ENCODE measurements around the gene HSPB9. TPM values are rescaled to one million over a fixed set of nuclear protein-coding genes. Genes with fewer than 3 reads are reported as not detected.
"Not testable (repeated sequence)": the region's sequence is repeated elsewhere in the genome, so short reads cannot be mapped to it uniquely, and the experiment has no call there.

Gene HSPB9
- total and polyA plus RNA-seq, 8 donors = 0.40 to 1.6 (median 0.69) TPM

DNA sequence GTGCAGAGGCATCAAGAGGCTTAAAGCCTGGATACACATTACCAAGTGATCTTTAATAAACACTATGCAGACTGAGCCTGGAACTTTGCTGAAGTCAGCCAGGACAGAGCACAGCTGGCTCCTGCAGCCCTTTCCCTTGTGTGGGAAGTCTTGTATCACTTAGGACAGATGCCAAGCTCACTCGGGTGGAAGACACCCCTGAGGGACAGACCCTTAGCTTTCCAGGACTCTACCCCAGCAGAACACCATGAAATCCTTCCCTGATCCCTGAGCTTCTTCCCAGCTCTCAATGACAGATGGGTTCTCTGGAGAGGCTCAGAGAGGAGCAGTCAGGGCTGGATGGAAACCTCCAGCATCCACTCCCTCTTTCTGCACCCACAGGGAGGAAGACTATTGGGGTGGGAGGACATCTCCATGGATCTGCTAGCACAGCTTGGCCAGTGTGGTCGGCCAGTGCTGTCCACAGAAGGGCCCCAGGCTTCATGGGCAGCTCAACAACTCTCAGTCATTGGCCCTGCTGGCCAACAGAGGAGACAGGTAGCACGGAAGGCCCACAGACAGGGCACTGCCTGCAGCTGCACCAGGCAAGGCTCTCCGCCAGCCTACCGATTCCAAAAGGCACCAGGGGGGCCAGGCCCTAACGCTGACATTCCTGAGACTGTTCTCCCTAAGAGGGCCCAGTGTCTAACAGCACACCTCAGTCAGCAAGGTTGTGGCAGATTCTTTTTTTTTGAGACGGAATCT is 16.3 kb downstream of the HSPB9 start:
- no peak for FAIRE-seq
- 36 to 50% methylated on average over 7 of the region's 7 CpGs for WGBS, 2 donors
- H3K27ac ChIP-seq = peak overlapping the region in 2 of 4 donors; percentile 4 to 33
- no peaks in the 10 kb centered on the region for H3K9me3 ChIP-seq
- H3K4me3 ChIP-seq = no peak overlapping the region
- no peak for ATAC-seq
- H3K4me1 ChIP-seq = peaks cover 36 to 46% (median 46%) of the 10 kb centered on the region in 3 donors
- no peaks in the 10 kb centered on the region for H3K27me3 ChIP-seq
- intact Hi-C loops (cut with DNase I) = no loop called here
- no peak for DNase-seq
- no peaks in the 10 kb centered on the region for H3K36me3 ChIP-seq
- TF ChIP-seq, protein P1, sequence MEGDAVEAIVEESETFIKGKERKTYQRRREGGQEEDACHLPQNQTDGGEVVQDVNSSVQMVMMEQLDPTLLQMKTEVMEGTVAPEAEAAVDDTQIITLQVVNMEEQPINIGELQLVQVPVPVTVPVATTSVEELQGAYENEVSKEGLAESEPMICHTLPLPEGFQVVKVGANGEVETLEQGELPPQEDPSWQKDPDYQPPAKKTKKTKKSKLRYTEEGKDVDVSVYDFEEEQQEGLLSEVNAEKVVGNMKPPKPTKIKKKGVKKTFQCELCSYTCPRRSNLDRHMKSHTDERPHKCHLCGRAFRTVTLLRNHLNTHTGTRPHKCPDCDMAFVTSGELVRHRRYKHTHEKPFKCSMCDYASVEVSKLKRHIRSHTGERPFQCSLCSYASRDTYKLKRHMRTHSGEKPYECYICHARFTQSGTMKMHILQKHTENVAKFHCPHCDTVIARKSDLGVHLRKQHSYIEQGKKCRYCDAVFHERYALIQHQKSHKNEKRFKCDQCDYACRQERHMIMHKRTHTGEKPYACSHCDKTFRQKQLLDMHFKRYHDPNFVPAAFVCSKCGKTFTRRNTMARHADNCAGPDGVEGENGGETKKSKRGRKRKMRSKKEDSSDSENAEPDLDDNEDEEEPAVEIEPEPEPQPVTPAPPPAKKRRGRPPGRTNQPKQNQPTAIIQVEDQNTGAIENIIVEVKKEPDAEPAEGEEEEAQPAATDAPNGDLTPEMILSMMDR (IDR thresholded peaks at IDR 0.05) = no peak

DNA sequence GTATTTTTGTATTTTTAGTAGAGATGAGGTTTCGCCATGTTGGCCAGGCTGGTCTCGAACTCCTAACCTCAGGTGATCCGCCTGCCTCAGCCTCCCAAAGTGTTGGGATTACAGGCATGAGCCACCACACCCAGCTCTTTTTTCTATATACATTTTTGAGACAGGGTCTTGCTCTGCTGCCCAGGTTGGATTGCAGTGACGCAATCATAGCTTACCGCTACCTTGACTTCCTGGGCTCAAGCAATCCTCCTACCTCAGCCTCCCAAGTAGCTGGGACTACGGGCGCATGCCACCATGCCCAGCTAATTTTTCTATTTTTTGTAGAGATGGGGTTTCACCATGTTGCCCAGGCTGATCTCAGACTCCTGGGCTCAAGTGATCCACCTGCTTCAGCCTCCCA is 18.1 kb downstream of the HSPB9 start:
- DNase-seq; FAIRE-seq; H3K9me3 ChIP-seq; H3K36me3 ChIP-seq; H3K27me3 ChIP-seq; ATAC-seq; H3K4me3 ChIP-seq; H3K27ac ChIP-seq; intact Hi-C loops (cut with DNase I): not testable (repeated sequence)
- peaks cover 20 to 30% (median 29%) of the 10 kb centered on the region in 3 donors for H3K4me1 ChIP-seq
- WGBS, 2 donors = 98% methylated on average over 7 of the region's 7 CpGs

DNA sequence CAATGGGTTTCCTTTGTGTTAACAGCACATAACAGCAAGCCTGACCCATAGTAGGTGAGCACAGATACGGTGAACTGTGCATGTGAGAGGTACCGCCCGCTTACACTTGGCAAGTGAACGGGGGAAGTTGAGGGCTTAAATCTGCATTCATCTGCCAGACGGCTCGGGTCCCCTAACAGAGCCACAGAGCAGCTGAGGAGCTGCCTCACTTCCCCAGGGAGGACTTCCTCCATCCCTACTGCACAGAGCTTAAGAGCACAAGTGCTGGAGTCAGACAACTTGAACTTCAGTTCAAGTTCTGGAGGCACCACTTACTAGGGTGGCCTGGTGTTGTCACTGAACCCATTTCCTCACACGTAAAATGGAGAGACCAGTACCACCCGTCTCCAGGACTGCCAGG is 18.8 kb downstream of the HSPB9 start:
- DNase-seq = no peak
- FAIRE-seq = no peak
- Histone ChIP-seq H3K4me1 (peaks cover 20 to 29% (median 24%) of the 10 kb centered on the region in 3 donors), H3K4me3 (no peak overlapping the region), H3K27ac (no peak overlapping the region), H3K27me3 (no peaks in the 10 kb centered on the region), H3K9me3 (no peaks in the 10 kb centered on the region), H3K36me3 (no peaks in the 10 kb centered on the region)
- ATAC-seq = peak in 1 of 4 donors; percentile 34
- intact Hi-C loops (cut with DNase I) = no loop called here
- TF ChIP-seq, protein P1 (IDR thresholded peaks at IDR 0.05) = no peak
- 84 to 88% methylated on average over 8 of the region's 8 CpGs for WGBS, 2 donors

DNA sequence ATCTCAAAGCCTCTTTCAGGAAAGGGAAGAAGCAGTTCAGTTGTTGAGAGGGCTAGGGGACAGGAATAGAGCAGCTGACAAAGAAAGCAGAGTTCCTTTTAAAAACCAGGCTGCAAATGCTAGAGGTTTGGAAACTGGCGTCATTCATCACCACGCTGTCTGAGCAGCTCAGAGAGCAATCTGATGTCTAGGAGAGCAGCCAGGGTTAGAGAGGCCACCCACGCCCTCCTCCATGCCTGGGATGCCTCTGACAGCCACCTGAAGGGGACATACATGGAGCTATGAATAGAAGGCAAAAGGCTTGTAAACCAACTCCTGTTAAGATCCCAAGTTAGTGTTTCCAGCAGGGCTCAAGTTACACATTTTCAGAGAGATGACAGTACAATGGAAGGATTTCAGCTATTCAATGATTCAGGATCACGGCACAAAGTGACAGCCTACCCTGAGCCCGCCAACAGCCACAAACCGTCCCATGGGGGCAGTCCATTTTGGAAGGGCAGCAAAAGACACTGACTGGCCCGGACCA is 19.8 kb downstream of the HSPB9 start:
- WGBS, 2 donors = 77 to 80% methylated on average over 7 of the region's 7 CpGs
- Histone ChIP-seq H3K27me3 (no peaks in the 10 kb centered on the region), H3K36me3 (no peaks in the 10 kb centered on the region), H3K27ac (peak overlapping the region in 1 of 4 donors; percentile 22), H3K9me3 (no peaks in the 10 kb centered on the region), H3K4me1 (peaks cover 14 to 27% (median 15%) of the 10 kb centered on the region in 3 donors), H3K4me3 (no peak overlapping the region)
- peak in 1 of 4 donors; percentile 18 for ATAC-seq
- no peak for FAIRE-seq
- TF ChIP-seq, protein P1 (IDR thresholded peaks at IDR 0.05) = no peak
- intact Hi-C loops (cut with DNase I) = no loop called here
- DNase-seq = no peak

DNA sequence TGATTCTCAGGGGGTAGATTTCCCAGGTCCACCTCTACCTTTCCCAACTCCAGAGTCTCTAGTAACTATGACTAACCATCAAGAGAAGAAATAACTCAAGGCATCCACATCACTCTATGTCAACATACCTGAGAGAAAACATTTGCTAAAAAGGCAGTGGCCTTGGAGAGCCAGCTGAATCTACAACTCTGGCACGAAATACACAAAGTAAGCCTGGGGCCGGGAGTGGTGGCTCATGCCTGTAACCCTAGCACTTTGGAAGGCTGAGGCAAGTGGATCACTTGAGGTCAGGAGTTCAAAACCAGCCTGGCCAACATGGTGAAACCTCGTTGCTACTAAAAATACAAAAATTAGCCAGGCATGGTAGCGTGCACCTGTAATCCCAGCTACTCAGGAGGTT is 20.5 kb downstream of the HSPB9 start:
- DNase-seq = peak in 2 of 6 donors; percentile 66 to 70
- H3K9me3 ChIP-seq; H3K4me3 ChIP-seq; H3K27me3 ChIP-seq; H3K36me3 ChIP-seq; FAIRE-seq; intact Hi-C loops (cut with DNase I): not testable (repeated sequence)
- peak; percentile 74 to 87 (median 79) for ATAC-seq
- WGBS, 2 donors = 35 to 40% methylated on average over 4 of the region's 4 CpGs
- Histone ChIP-seq H3K27ac (peak overlapping the region in 2 of 4 donors; percentile 9 to 22), H3K4me1 (peaks cover 8 to 20% (median 11%) of the 10 kb centered on the region in 3 donors)
